H1 (cell line): ENCODE data around the gene PDE4D. TPM values are rescaled to one million over a fixed set of nuclear protein-coding genes. Genes with fewer than 3 reads are reported as not detected.

Experiments
- CTCF ChIA-PET: fragments of 300-600 bp; sonication (Branson Sonifier 250); formaldehyde crosslinking; loops from one replicate; lab custom pipeline; 2021; ENCODE audit not compliant: partially characterized antibody; lab: Charles Lee
- POLR2A ChIA-PET: fragments of 300-600 bp; sonication (Branson Sonifier 250); formaldehyde crosslinking; loops from one replicate; lab custom pipeline; 2021; ENCODE audit warnings: inconsistent platforms; ENCODE audit not compliant: partially characterized antibody; lab: Charles Lee
- DNase-seq, 2 experiments: peaks; one replicate each; pipeline versions ENCODE4 v3.0.0 to v3.0.0-alpha.2; 2010 to 2022; ENCODE audit warnings: low spot score in 2 of 2, low read depth in 1 of 2, mixed read lengths in 1 of 2
- FAIRE-seq: peaks from 2 replicates; lab custom pipeline; 2011; peaks lifted over from hg19 to GRCh38; lab: Jason Lieb, UNC
- H2AFZ ChIP-seq: 2 replicates; pipeline ENCODE4 v1.8.1; 2012; ENCODE audit warnings: low read length, inconsistent platforms
- H2AK5ac ChIP-seq: 2 replicates; pipeline ENCODE4 v1.6.1; 2013; ENCODE audit warnings: low read depth, low read length
- H2BK120ac ChIP-seq: replicated peaks from 2 replicates; pipeline ENCODE3; 2013; ENCODE audit warnings: low read depth, low read length, inconsistent platforms
- H2BK12ac ChIP-seq: 2 replicates; pipeline ENCODE4 v1.6.1; 2013; ENCODE audit warnings: low read depth, low read length
- H2BK15ac ChIP-seq: 2 replicates; pipeline ENCODE4 v1.6.1; 2013; ENCODE audit warnings: low read length
- H2BK20ac ChIP-seq: 2 replicates; pipeline ENCODE4 v1.6.1; 2013; ENCODE audit warnings: low read length
- H2BK5ac ChIP-seq: 2 replicates; pipeline ENCODE4 v1.6.1; 2013; ENCODE audit warnings: low read depth, low read length
- H3K14ac ChIP-seq: 2 replicates; pipeline ENCODE4 v1.6.1; 2013; ENCODE audit warnings: inconsistent platforms; ENCODE audit not compliant: insufficient read length
- H3K18ac ChIP-seq: 2 replicates; pipeline ENCODE4 v1.6.1; 2013; ENCODE audit warnings: low read length; ENCODE audit errors: extremely low read depth
- H3K23ac ChIP-seq: 2 replicates; pipeline ENCODE4 v1.6.1; 2013; ENCODE audit warnings: inconsistent platforms; ENCODE audit not compliant: insufficient read length
- H3K23me2 ChIP-seq: 2 replicates; pipeline ENCODE4 v1.6.1; 2013; ENCODE audit warnings: low read depth, low read length
- H3K27ac ChIP-seq: 2 replicates; pipeline ENCODE4 v1.6.1; 2011; ENCODE audit warnings: low read depth, low read length, inconsistent platforms
- H3K27me3 ChIP-seq, 4 experiments: replicated peaks in 1 of 4; 1 replicate in 1 of 4; 2 replicates in 3 of 4; pipeline versions ENCODE4 v1.6.1 to v1.8.1; 2011 to 2013; ENCODE audit warnings: low read length in 3 of 4, mild to moderate bottlenecking in 3 of 4, inconsistent platforms in 2 of 4, mixed read lengths in 2 of 4, moderate library complexity in 1 of 4; ENCODE audit not compliant: control insufficient read depth in 3 of 4, insufficient read depth in 3 of 4; ENCODE audit errors: extremely low read depth in 1 of 4
- H3K36me3 ChIP-seq, 4 experiments: 2 replicates each; pipeline versions ENCODE4 v1.6.1 to v1.8.1; 2011 to 2013; ENCODE audit warnings: mild to moderate bottlenecking in 4 of 4, low read length in 3 of 4, moderate library complexity in 2 of 4, control low read depth in 1 of 4, inconsistent platforms in 1 of 4; ENCODE audit not compliant: insufficient read depth in 4 of 4, control insufficient read depth in 2 of 4
- H3K4ac ChIP-seq: replicated peaks from 2 replicates; pipeline ENCODE3; 2013; ENCODE audit warnings: low read length, low read depth, mixed read lengths, inconsistent platforms; ENCODE audit not compliant: insufficient read length
- H3K4me1 ChIP-seq, 4 experiments: replicated peaks in 1 of 4; 1 replicate in 1 of 4; 2 replicates in 3 of 4; pipeline versions ENCODE4 v1.6.1 to v1.8.1; 2011 to 2013; ENCODE audit warnings: low read length in 3 of 4, inconsistent platforms in 2 of 4, mixed read lengths in 1 of 4; ENCODE audit not compliant: insufficient read depth in 4 of 4, control insufficient read depth in 3 of 4
- H3K4me2 ChIP-seq, 2 experiments: 2 replicates each; pipeline versions ENCODE4 v1.6.1 to v1.8.1; 2011 to 2013; ENCODE audit warnings: low read depth in 2 of 2, low read length in 2 of 2, control low read depth in 1 of 2, inconsistent platforms in 1 of 2, mild to moderate bottlenecking in 1 of 2; ENCODE audit not compliant: insufficient read depth in 1 of 2
- H3K4me3 ChIP-seq, 4 experiments: fragments of 200-600, 300-600 bp in 1 of 4; sonication (generic), shearing (Covaris generic), sonication (Bioruptor Twin) in 1 of 4; 2 replicates each; pipeline versions ENCODE4 v1.5.1 to v1.8.1; 2011 to 2016; ENCODE audit warnings: low read length in 4 of 4, low read depth in 3 of 4, control low read depth in 2 of 4, inconsistent platforms in 2 of 4, mild to moderate bottlenecking in 2 of 4, mixed read lengths in 1 of 4, moderate library complexity in 1 of 4; ENCODE audit not compliant: insufficient read depth in 2 of 4; ENCODE audit errors: extremely low read depth in 1 of 4
- H3K56ac ChIP-seq: replicated peaks from 2 replicates; pipeline ENCODE3; 2013; ENCODE audit warnings: low read depth, mild to moderate bottlenecking, mixed read lengths, low read length, inconsistent platforms; ENCODE audit not compliant: insufficient read length
- H3K79me1 ChIP-seq: 2 replicates; pipeline ENCODE4 v1.6.1; 2013; ENCODE audit warnings: low read depth, low read length, control low read depth
- H3K79me2 ChIP-seq, 2 experiments: 2 replicates each; pipeline versions ENCODE4 v1.6.1 to v1.8.1; 2012 to 2013; ENCODE audit warnings: low read length in 2 of 2, mild to moderate bottlenecking in 2 of 2, inconsistent platforms in 1 of 2; ENCODE audit not compliant: insufficient read depth in 2 of 2, control insufficient read depth in 1 of 2
- H3K9ac ChIP-seq, 4 experiments: replicated peaks in 1 of 4; 1 replicate in 1 of 4; 2 replicates in 3 of 4; pipeline versions ENCODE4 v1.6.1 to v1.8.1; 2011 to 2013; ENCODE audit warnings: low read depth in 3 of 4, low read length in 3 of 4, control low read depth in 2 of 4, mild to moderate bottlenecking in 2 of 4, moderate library complexity in 2 of 4, inconsistent platforms in 1 of 4; ENCODE audit errors: extremely low read depth in 1 of 4
- H3K9me3 ChIP-seq, 2 experiments: 2 replicates each; pipeline versions ENCODE4 v1.6.1 to v1.8.1; 2012 to 2013; ENCODE audit warnings: mild to moderate bottlenecking in 2 of 2, moderate library complexity in 2 of 2, control low read depth in 1 of 2, inconsistent platforms in 1 of 2, low read depth in 1 of 2, low read length in 1 of 2, mixed read lengths in 1 of 2; ENCODE audit not compliant: insufficient read depth in 2 of 2
- H4K20me1 ChIP-seq, 2 experiments: replicated peaks in 1 of 2; 2 replicates each; pipeline versions ENCODE3 to v1.8.1; 2011 to 2013; ENCODE audit warnings: inconsistent platforms in 2 of 2, low read length in 2 of 2, mild to moderate bottlenecking in 1 of 2; ENCODE audit not compliant: insufficient read depth in 2 of 2, control insufficient read depth in 1 of 2
- H4K5ac ChIP-seq: 2 replicates; pipeline ENCODE4 v1.6.1; 2013; ENCODE audit warnings: low read length, low read depth, mixed read lengths, inconsistent platforms; ENCODE audit not compliant: insufficient read length
- H4K8ac ChIP-seq: 2 replicates; pipeline ENCODE4 v1.8.0; 2013; ENCODE audit warnings: mild to moderate bottlenecking, moderate library complexity, low read length, inconsistent platforms; ENCODE audit not compliant: insufficient read depth; ENCODE audit errors: extremely low read depth
- H4K91ac ChIP-seq: replicated peaks from 2 replicates; pipeline ENCODE3; 2013; ENCODE audit warnings: low read length, mixed read lengths, inconsistent platforms; ENCODE audit not compliant: insufficient read length
- CBX5 ChIP-seq: fragments of 300-800, 300-1000 bp; sonication (generic); IDR thresholded peaks from 2 replicates; pipeline ENCODE4 v1.7.1; 2016; ENCODE audit warnings: antibody characterized with exemption, low read length, low read depth
- POU5F1 ChIP-seq: IDR thresholded peaks from 2 replicates; pipeline ENCODE4 v1.6.1; 2011; ENCODE audit warnings: low read depth, mild to moderate bottlenecking, low read length, moderate library complexity
- WGBS, 2 experiments: shearing (Covaris generic) in 1 of 2; methylation state at CpG; one replicate each; pipeline versions ENCODE4 v1.1.6 to v1.1.7; 2013 to 2015; ENCODE audit warnings: low lambda C conversion rate in 2 of 2, mixed read lengths in 2 of 2, inconsistent platforms in 1 of 2, low coverage in 1 of 2, missing lambda C conversion rate in 1 of 2; ENCODE audit not compliant: insufficient replicate concordance in 2 of 2, insufficient coverage in 1 of 2, insufficient read length in 1 of 2; ENCODE audit errors: extremely low coverage in 1 of 2, missing lambda C conversion rate in 1 of 2; 5-methylcytosine and 5-hydroxymethylcytosine counted together
- polyA plus RNA-seq, 7 experiments: library from polyadenylated mRNA; depleted of rRNA in 3 of 7; stranded (reverse) in 5 of 7; unstranded in 2 of 7; fragments of >200 nt in 5 of 7; fragments of 200-250 nt in 2 of 7; gene quantifications; 1 replicate in 5 of 7; 2 replicates in 1 of 7; 4 replicates in 1 of 7; pipeline versions ENCODE4 v1.2.1 to v1.2.3, GENCODE V29; 2011 to 2013; ENCODE audit warnings: missing spikeins in 2 of 7, mixed read lengths in 2 of 7
- total RNA-seq: library from RNA; stranded (reverse); fragmentation: NEBNext Ultra II Directional; extraction: Animal tissue kit (Norgen Biotek cat#: 25700); gene quantifications from 2 replicates; pipeline ENCODE4 v1.2.1, GENCODE V29; 2021
- TF ChIP-seq, protein P1 (sequence below): IDR thresholded peaks from 2 replicates; pipeline ENCODE4 v1.6.1; 2012; ENCODE audit warnings: inconsistent platforms

The PDE4D gene
- total and polyA plus RNA-seq, 2 of the 8 experiments (the other 6 are each of a cell fraction or from before 2014, with no cell fraction given) = 2.3 to 3.7 TPM

DNA sequence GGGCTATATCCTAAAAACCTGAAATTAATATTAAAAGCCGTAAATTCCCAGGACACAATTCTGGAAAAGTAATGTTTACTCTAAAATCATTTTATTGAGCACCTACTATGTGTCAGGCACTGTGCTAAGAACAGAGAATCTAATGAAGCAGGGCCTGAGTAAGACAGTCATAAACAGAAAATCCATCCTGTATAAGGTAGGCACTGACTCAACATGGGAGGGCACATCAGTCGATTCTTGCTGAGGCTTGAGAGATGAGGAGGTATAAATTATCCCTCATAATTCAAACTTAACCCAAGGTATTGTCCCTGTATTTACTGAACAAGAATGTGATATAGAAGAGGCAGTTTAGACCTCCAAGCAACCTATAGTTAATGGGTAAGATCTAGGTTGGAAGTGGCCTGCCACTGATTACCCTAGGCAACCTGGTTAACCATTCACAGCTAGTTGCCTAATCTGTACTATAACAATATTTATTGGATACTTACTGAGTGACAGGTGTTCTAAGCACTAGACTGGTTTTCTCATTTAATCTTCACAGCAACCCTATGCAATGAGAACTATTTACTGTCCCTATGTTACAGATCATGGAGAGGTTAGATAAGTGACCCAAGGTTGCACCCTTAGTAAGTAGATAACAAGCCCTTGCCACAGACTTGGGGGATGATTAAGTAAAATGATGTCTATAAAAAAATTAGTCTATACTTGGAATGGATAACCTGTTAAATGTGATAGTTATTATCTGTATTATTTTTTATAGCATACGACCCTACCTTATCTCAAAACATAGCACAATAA, 317.7 kb downstream of the PDE4D start:
- Histone ChIP-seq H3K4me2 (no peak overlapping the region), H2BK20ac (no peak overlapping the region), H3K27ac (no peak overlapping the region), H4K20me1 (no peaks in the 10 kb centered on the region), H4K91ac (no peak overlapping the region), H3K4me1 (peaks cover 0 to 2% (median 0%) of the 10 kb centered on the region in 4 experiments; a peak in 2 of 7 replicates), H2AFZ (no peak overlapping the region), H3K79me1 (no peaks in the 10 kb centered on the region), H2BK15ac (no peak overlapping the region), H3K9me3 (no peaks in the 10 kb centered on the region), H2BK5ac (no peak overlapping the region), H3K23me2 (no peaks in the 10 kb centered on the region), H3K36me3 (no peaks in the 10 kb centered on the region), H3K79me2 (no peaks in the 10 kb centered on the region), H2AK5ac (no peak overlapping the region), H3K56ac (no peak overlapping the region), H2BK12ac (no peak overlapping the region), H4K5ac (no peak overlapping the region), H3K18ac (no peak overlapping the region), H2BK120ac (no peak overlapping the region), H3K4ac (no peak overlapping the region), H4K8ac (no peak overlapping the region), H3K14ac (no peak overlapping the region), H3K4me3 (no peak overlapping the region), H3K9ac (no peak overlapping the region), H3K23ac (no peak overlapping the region), H3K27me3 (no peaks in the 10 kb centered on the region)
- ChIA-PET CTCF (no interaction called here), POLR2A (no interaction called here)
- WGBS, 2 experiments = 95% methylated on average over 3 of the region's 3 CpGs; no CpG with 5 or more reads in 1 of the 2 experiments
- FAIRE-seq = no peak
- DNase-seq = no peak
- TF ChIP-seq POU5F1 (no peak), CBX5 (no peak)
- TF ChIP-seq, protein P1, sequence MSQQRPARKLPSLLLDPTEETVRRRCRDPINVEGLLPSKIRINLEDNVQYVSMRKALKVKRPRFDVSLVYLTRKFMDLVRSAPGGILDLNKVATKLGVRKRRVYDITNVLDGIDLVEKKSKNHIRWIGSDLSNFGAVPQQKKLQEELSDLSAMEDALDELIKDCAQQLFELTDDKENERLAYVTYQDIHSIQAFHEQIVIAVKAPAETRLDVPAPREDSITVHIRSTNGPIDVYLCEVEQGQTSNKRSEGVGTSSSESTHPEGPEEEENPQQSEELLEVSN = no peak
